Ammon's horn (tissue), 1 donor: ENCODE data around the gene MFAP3.
"Not testable (repeated sequence)": the region's sequence is repeated elsewhere in the genome, so short reads cannot be mapped to it uniquely, and the experiment has no call there.

Experiments
- DNase-seq: peaks from one replicate; pipeline ENCODE4 v3.0.0-alpha.2; 2016; ENCODE audit warnings: low spot score

MFAP3 gene

DNA sequence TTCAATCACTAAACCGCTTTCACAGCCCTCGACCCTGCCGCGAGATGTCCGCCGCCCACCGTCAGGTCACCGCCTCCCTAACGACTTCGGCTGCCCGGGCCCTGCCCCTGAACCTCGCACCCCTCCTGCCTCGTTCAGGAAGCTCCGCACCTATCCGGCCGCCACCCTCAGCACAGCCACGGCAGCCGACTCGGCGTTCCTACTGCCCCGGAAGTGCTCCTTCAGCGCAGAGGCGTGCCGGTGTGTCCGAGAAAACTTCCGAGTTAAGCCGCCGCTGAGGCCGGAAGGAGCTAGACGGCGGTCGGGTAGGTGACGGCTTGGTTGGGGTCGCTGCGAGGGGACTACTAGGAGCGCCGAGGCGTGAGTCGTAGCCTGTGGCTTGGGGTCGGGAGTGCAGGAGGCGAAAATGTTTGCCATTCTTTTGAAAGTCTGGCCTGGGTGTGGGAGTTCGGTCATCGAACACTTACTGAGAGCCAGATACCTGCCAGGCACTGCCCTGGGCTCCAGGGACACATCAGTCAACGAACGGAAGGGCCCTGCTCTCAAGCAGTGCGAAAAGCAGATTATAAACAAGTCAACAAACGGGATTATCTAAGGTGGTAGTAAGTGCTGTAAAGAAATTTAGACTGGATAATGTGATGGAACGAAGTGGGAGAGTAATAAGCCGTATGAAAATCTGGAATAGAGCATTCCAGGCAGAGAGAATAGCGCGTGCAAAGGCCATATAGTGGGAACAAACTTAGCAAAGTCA, at the start of gene MFAP3, which contains the start of gene FAM114A2:
TSS of gene MFAP3 (plus strand) at position 261 of the 751 bp plus-strand sequence. CDS start 10,756 bp downstream, outside the sequence.
TSS of gene FAM114A2 (minus strand) at position 204 of the 751 bp plus-strand sequence. CDS start 3,957 bp downstream, outside the sequence.
- peak; percentile 89 for DNase-seq

DNA sequence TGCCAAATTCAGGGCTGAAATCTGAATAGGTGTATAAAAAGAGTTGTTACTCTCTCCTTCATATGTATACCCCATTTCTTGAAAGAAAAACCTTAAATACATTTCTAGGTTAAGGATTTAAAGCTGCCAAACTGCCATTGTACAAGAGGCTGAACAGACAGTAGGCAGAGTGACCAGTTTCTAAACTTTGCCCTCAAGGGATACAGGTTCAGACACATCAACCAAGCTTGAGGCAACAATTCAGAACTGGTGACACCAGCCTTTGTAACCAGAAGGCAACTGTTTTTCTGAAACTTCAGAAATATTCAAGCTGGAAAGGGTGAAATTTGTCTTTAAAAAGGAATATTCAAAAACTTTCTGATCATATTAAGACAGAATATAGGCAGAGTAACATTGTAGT, 47.6 kb upstream of the MFAP3 start:
- DNase-seq: no peak

DNA sequence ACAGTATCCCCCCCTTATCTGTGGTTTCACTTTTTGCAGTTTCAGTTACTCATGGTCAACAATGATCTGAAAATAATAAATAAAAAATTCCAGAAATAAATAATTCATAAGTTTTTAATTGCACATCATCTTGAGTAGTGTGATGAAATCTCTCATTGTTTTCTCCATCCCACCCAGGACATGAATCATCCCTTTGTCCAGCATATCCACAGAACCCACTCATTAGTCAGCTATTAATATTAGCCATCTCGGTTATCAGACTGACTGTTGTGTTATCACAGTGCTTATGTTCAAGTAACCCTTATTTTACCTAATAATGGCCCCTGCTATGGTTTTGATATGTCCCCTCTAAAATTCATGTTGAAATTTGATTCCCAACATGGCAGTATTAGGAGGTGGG, 40.8 kb upstream of the MFAP3 start:
- DNase-seq: no peak

DNA sequence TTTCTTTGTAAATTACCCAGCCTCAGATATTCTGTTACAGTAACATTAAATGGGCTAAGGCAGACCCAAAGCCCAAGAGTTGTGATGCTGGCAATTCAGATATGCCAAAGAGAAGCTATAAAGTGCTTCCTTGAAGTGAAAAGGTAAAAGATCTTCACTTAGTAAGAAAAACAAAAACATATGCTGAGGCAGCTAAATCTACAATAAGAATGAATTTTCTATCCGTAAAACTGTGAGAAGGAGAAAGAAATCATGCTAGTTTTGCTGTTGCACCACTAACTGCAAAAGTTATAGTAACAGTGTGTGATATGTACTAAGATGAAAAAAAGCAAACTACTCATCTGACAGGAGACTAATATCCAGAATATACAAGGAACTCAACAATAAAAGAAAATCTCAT, 40.0 kb upstream of the MFAP3 start:
- DNase-seq: no peak

DNA sequence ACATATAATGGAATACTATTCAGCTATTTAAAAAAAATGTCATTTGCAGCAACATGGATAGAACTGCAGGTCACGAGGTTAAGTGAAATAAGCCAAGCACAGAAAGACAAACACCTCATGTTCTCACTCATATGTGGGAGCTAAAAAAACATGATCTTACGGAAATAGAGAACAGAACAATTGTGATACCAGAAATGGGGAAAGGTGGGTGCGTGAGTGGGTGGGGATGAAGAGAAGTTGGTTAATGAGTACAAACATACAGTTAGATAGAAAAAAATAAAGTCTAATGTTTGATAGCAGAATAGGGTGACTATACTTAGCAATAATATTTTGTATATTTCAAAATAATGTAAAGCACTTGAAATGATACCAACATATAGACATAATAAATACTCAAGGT, 38.8 kb upstream of the MFAP3 start:
- peak; percentile 9 for DNase-seq

DNA sequence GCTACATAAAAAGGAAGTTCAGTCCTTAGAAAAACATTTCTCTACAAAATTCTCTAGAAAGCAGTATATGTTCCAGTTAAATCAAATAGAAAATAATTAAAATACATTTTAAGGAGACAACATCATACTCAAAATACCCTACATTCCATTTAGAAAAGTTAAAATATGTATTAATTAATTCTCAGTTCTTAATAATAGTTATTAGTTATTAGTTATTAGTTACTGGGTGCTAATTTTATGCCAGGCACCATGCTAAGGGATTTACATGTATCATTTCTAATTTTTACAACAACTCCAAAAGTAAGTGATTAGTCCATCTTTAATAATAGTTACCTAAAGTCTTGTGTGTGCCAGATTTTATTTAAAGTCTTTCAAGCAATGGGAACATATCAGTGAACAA, 38.1 kb upstream of the MFAP3 start:
- no peak for DNase-seq

DNA sequence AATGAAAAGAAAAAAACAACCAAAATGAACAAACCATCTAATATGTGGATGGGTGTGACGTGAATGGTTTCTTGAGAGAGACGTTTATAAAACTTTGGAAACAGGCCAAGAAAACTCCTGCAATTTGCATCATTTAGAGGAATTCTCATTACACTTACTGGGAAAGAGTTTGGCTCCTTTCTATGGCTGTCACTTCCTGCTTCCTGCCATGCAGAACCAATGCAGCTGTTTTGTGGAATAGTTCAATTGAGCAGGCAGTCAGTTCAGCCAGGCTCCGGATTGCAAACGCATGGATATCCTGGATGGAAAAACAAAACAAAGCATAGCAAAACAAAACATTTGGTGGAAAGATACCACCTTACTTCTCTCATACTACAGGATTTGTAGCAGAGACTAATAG, 36.7 kb upstream of the MFAP3 start:
- no peak for DNase-seq

DNA sequence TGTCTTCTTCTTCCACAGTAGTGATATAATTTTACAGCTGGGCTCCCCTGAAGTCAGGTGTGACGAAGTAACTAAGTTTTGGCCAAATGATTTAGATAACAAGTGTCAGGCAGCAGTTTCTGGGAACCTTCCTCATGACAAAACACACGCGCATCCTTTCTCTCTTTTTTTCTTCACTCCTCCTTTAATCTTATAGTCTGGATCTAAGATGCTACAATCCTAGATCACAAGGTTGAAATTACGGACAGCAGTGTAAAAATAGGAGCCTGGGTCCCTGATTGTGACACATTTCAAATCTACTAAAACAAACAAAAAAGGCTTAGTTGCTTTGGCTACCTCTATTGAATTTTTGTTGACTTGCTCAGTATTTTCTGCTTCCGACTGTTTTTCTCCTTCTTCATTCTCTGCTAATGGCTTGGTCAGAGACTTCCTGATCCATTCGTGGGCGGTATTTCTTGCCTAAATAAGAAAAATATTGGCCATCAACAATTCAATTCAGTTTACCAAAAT, 36.2 kb upstream of the MFAP3 start:
- no peak for DNase-seq

DNA sequence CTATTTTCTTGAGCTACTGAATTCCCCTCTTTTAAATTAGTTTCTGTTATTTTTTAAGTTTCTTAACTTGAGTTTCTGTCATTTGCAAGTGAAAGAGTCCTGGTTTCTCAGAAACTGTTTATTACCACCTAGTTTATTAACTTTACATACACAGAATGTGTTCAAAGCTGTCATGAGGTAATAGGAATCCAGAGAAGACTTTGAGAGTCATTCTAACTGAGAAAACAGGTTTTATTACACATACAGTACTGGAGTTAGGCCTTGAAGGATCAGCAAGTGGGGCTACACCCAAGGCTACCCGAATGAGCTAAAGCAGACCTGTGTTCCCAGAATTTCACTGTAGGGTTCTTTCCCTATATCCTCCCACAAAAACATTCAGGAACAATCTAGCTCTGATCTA, 33.1 kb upstream of the MFAP3 start:
- DNase-seq: no peak

DNA sequence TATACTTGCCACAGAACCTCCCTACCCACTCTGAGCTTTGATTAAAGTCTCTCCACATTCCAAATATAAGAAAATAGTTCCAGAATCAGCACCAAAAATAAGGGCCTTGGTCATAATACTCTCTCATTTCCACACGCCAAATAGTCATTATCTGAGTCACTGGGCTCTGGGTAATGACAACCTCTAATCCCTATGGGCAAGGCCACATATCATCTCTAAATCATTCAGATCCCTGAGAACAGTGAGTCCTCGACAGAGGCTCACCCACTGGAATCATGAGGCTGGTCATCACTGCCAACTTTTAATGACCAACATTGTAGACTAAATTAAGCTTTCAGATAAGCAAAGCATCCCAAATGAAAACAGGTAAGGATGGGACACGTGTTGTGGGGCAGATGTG, 28.1 kb upstream of the MFAP3 start:
- DNase-seq: no peak

DNA sequence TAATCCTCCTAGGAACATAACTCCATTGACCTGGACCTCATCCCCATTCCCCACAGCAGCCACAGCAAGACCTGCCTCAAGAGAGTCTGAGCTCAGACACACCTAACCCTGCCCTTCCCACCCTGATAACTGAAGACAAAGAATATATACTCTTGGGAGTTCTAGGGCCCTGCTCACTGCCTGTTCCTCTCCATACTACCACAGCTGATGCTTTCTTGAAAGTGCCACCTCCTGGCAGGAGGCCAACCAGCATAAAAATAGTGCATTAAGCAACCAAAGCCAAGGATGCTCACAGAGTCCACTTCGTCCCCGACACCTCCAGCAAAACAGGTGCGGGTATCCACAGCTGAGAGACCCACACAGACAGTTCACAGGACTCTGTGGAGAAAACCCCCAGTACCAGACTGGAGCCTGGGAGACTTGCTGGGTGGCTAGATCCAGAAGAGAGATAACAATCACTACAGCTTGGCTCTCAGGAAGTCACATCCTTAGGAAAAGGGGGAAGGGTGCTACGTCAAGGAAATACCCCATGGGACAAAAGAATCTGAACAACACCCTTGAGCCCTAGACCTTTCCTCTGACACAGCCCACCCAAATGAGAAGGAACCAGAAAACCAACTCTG, 23.6 kb upstream of the MFAP3 start:
- DNase-seq: no peak

DNA sequence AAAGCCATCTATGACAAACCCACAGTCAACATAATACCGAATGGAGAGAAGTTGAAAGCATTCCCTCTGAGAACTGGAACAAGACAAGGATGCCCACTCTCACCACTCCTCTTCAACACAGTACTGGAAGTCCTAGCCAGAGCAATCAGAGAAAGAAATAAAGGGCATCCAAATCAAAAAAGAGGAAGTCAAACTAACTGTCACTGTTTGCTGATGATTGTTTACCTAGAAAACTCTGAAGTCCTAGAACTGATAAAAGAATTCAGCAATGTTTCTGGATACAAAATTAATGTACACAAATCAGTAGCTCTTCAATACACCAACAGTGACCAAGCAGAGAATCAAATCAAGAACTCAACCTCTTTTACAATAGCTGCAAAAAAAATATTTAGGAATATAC, 19.8 kb upstream of the MFAP3 start:
- DNase-seq: not testable (repeated sequence)

DNA sequence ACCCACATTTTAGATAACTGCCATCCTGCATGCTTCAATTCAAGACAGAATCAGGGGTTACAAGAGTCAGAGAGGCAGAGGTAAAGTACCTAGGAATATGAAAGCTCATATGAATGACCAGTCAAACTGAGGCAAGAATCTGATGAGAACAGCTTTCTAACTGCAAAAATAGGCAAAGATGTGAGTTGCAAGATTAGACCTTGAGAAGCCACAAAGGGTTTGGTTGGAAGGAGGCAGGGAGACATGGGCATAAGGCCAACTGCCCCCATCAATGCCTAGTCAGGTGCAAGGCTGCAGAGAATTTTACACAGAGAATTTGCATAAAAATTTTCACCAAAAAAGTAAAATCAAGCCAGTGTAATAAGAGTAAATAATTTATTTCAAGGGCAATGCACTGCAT, 12.8 kb upstream of the MFAP3 start:
- DNase-seq: no peak

DNA sequence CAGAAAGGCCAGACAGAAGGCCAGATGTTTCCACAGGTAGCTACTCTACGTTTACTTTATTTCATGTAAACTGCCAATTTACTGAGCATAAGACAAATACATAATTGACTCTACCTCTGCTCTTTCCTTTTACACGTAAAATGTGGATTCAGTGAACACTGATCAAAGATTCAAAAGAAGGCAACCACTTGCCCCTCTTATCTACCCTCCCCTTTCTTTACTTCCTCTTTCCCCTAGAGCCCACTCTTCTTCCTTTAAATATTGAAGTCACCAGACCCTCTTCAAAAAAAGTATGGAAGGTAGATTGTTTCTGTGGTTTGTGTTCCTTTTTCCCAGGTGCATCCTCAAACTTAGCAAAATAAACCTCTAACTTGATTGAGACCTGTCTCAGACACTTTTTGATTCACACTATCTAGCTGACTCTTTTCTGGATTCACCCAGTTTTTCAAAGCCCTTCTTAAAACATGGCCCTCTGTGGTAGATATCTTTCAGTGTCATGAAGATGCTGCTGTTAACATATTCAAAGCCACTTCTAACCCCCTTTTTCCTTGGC, 6.8 kb upstream of the MFAP3 start:
- no peak for DNase-seq

DNA sequence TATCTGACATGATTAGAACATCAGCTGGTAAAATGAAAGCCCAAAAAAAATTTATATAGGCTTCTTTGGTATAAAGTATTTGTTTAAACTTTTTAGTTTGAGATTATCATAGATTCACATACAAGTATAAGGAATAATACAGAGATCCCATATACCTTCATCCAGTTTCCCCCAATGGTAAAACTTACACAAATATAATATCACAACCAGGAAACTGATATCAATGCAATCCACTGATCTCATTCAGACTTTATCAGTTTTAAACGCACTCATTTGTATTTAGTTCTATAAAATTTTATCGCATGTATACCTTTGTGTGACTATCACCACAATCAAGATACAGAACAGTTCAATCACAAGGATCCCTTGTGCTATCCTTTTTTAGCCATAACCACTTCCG, 3.8 kb upstream of the MFAP3 start:
- no peak for DNase-seq

DNA sequence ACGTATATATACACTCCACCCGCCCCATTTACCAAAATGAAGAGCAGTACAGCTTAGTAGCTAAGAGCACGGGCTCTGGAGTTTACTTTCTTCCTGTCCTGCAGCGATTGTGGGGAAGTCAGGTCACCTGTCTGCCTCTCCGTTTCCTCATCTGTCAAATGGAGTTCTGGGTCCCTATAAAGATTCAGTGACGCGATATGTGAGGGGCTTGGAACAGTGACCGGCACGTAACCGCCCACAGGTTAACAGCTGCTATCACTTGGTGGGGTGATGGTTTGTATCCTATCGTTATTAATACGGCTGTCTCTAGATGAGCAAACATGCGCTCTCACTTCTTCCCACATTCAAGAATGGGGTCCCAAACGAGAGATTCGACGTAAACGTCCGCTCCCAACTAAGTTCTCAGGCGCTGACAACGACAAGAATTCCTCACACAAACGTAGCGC, 483 bp upstream of the MFAP3 start:
- DNase-seq: no peak

DNA sequence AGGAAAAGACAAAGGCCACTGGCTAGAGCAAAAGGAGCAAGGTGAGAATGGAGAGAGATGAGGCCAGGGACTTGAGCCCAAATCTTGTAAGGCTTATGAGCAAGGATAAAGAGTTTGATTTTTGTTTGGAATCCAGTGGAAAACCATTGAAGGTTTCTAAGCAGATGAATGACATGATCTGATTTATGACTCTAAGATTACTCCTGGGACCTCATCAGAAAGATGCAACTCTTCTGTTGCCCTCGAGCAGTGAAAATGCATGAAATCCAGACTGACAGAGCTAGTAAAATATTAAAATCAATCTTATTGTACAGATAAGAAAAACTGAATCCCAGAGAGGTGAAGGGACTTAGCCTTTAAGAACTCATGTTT, 677 bp downstream of the MFAP3 start:
- no peak for DNase-seq

DNA sequence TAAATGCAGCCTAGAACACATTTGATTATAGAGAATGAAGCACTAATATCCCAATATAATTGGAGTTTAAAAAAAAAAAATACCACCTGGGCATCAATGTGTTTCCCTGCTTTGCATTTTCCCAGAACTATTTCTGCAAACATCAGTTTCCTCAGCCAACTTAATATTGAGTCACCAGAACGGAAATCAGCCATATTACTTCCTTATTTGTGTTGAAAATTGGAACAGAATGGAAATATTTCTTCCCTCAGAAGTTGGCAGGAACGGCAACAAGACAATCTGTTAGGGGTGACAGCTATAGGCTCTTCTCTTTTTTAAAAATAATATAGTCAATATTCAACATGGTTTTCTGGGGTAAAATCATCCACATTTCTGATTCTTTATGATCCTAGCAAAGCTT, 4.0 kb downstream of the MFAP3 start:
- peak; percentile 22 for DNase-seq

DNA sequence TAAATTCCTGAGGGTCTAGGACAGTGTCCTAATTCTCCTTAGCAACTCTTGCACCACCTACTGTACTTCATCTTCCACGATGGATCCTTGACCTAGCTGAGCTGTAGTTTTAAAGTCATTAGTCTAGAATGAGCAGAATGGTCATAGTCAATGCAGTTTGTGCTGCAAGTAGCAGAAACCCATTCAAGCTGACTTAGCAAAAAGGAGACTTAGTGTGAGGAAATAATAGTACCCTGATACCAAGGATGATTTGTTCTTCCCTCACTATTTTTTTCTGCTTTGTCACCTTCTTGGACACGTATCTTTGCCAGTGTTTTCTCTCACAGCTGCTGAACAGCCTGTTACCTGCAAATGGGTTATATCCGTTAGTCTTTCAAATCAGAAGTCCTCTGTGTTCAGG, 5.3 kb downstream of the MFAP3 start:
- no peak for DNase-seq

DNA sequence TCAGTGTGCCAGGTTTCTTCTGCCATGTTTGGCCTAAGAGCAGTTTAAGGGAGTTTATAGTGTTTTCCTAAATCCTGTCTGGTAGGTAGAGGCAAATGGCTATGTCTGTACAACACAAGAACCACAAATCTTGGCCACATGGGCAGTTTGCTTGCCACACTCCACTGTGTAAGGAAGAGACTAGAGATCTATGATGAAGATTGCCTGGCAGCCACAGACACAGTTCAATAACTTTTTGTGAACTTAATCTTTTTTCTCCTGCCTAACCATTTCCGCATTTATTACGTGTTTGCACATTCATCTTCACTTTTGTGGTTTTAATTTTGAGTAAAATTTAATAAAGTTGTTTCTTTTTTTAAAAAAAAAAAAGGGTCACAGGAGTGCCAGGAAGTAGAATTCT, 5.8 kb downstream of the MFAP3 start:
- DNase-seq: no peak

DNA sequence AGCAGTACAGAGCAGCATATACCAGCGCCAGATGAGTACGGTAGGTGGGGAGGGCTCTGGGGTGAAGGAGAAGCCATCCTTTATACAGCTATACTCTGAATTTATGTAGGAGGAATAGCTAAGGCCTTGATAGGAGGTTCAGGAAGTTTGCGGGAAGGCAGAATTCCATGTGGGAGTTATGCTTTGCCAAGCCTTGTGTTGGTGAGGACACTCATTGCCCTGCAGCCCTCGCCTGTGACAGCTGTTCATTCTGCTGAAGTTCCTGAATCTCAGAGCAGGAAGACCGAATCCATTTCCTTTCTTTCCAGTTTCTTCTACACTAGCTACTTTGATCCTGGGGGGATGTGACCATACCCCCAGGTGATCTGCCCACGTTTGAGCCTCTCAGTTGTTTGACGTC, 7.7 kb downstream of the MFAP3 start:
- no peak for DNase-seq

DNA sequence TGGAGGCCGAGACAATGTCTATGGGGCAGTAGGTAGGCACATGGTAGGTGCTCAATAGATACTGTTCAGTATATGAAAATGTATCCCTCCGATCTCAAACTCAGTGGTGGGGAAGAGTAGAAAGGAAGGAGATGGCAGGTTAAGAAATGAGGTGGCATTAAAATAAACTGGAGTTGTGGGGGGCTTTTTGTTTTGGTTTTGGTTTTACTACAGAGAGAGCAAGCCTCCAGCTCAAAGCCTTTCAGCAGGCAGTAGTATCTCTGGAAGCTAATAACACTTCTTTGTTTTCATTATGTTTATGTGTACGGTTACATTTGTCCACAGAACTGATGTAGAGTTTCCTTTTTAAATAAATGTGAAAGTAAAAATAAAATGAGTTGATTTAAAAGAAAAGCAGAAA, 8.6 kb downstream of the MFAP3 start:
- DNase-seq: no peak

DNA sequence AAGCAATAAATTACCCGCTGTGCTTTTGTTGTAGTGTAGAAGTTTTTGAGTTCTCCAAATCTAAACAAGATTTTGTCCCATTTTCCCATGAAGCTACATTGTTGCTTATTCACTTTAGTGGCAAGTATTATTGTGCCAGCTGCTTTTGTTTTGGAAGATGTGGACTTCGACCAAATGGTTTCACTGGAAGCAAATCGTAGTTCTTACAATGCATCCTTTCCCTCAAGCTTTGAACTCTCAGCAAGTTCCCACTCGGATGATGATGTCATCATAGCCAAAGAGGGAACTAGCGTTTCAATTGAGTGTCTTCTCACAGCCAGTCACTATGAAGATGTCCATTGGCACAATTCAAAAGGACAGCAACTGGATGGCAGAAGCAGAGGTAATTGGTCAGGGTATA, 10.9 kb downstream of the MFAP3 start:
- peak; percentile 63 for DNase-seq
